ENCODE measurements around the gene SGMS1. TPM values are rescaled to one million over a fixed set of nuclear protein-coding genes. Genes with fewer than 3 reads are reported as not detected.

Gene SGMS1
- total RNA-seq, 1 donor from 2014 or later: 93.8 TPM

DNA sequence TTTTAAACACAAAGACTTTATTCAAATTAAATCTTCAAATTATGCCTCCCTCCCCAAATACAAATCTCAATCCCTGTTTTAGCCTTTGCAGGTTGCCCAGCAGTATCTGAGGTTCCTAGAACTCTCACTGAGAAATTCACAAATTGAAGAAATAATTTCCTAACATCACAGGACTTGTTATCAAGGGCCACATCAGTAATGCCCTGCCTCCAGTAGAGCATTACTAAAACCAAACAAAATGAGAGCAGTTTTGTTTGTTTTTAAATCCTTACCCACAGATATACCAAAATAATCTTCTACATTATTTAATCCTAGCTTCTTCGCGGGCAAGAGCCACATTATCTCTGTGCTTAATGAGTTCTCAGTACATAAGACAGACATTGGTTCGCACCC, 152.2 kb downstream of the SGMS1 start:
- H3K4me1 ChIP-seq: peaks cover 38% of the 10 kb centered on the region
- H3K27ac ChIP-seq: no peak overlapping the region
- TF ChIP-seq POLR2A (IDR thresholded peaks at IDR 0.05) (no peak), POLR2AphosphoS5 (IDR thresholded peaks at IDR 0.05; ENCODE audit: insufficient read depth in 1 of 2, low read depth in 1 of 2) (no peak)
- TF ChIP-seq, protein P1, sequence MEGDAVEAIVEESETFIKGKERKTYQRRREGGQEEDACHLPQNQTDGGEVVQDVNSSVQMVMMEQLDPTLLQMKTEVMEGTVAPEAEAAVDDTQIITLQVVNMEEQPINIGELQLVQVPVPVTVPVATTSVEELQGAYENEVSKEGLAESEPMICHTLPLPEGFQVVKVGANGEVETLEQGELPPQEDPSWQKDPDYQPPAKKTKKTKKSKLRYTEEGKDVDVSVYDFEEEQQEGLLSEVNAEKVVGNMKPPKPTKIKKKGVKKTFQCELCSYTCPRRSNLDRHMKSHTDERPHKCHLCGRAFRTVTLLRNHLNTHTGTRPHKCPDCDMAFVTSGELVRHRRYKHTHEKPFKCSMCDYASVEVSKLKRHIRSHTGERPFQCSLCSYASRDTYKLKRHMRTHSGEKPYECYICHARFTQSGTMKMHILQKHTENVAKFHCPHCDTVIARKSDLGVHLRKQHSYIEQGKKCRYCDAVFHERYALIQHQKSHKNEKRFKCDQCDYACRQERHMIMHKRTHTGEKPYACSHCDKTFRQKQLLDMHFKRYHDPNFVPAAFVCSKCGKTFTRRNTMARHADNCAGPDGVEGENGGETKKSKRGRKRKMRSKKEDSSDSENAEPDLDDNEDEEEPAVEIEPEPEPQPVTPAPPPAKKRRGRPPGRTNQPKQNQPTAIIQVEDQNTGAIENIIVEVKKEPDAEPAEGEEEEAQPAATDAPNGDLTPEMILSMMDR (IDR thresholded peaks at IDR 0.05): no peak
- intact Hi-C loops (cut with DNase I): no loop called here
- no peaks in the 10 kb centered on the region for H3K27me3 ChIP-seq
- no peak for DNase-seq (ENCODE audit: extremely low spot score in 2 of 2)
- no peak overlapping the region for H3K4me3 ChIP-seq
- H3K9me3 ChIP-seq: no peaks in the 10 kb centered on the region
- no peaks in the 10 kb centered on the region for H3K36me3 ChIP-seq

DNA sequence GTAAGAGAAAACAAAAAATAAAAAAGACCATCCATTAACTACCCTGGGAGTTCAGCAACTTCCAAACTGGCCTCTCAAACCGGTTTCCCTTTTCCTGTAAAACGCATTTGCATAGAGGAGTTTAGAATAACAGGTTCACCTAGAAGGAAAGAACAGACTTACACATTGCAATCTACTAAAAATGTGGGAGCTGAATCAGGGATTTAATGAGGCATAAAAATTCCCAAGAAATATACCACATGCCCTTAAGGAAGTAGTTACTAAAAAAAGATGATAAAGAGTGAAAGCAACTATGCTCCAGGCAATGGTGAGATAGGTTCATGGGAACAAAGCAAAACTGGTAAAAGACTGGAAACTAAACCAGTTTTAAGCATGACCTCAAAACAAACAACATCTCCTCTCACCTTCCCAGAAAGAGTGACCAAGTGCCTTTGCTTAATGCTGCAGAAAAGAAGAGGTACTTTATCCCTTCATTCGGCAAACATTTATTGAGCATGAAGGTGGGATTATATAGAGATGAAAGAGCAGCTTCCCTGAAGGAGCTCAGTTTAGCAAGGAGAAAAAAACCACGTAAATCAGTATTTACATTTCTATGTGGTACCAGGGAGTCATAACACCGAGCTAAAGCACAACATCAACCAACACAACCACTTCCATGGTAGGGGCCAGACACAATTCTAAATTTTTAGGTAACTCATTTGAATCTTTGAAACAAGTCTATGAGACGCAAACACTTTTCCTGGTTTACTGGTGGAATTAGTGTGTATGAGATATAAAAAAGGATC, 152.8 kb downstream of the SGMS1 start:
- H3K9me3 ChIP-seq: no peaks in the 10 kb centered on the region
- no peaks in the 10 kb centered on the region for H3K36me3 ChIP-seq
- TF ChIP-seq, protein P1 (IDR thresholded peaks at IDR 0.05): no peak
- TF ChIP-seq POLR2AphosphoS5 (IDR thresholded peaks at IDR 0.05; ENCODE audit: insufficient read depth in 1 of 2, low read depth in 1 of 2) (no peak), POLR2A (IDR thresholded peaks at IDR 0.05) (no peak)
- H3K4me3 ChIP-seq: no peak overlapping the region
- peak overlapping the region; percentile 13 for H3K27ac ChIP-seq
- peaks cover 38% of the 10 kb centered on the region for H3K4me1 ChIP-seq
- no peaks in the 10 kb centered on the region for H3K27me3 ChIP-seq
- DNase-seq (ENCODE audit: extremely low spot score in 2 of 2): no peak
- intact Hi-C loops (cut with DNase I): no loop called here

DNA sequence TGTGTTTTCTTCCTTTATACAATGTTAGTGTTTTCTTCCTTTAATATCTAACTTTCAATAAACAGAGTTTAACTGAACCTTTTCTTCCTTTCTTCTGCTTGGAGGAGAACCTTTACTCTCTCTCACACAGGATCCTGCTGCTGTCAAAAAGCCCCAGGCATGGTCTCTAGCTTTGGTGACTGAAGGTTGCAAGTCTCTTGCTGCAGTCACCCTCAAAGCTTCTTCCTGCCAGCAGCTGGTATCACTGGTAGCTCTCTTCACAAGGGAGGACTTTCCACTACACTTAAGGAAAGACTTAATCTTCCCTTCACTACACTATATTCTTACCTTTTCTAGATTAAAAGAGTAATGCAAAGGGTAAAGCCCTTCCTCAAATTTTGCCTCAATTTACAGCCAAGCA, 153.4 kb downstream of the SGMS1 start:
- Histone ChIP-seq H3K27ac (peak overlapping the region; percentile 13), H3K27me3 (no peaks in the 10 kb centered on the region), H3K4me1 (peaks cover 38% of the 10 kb centered on the region), H3K36me3 (no peaks in the 10 kb centered on the region), H3K9me3 (no peaks in the 10 kb centered on the region), H3K4me3 (no peak overlapping the region)
- TF ChIP-seq POLR2A (IDR thresholded peaks at IDR 0.05) (no peak), POLR2AphosphoS5 (IDR thresholded peaks at IDR 0.05; ENCODE audit: insufficient read depth in 1 of 2, low read depth in 1 of 2) (no peak)
- TF ChIP-seq, protein P1 (IDR thresholded peaks at IDR 0.05): no peak
- intact Hi-C loops (cut with DNase I): no loop called here
- no peak for DNase-seq (ENCODE audit: extremely low spot score in 2 of 2)

DNA sequence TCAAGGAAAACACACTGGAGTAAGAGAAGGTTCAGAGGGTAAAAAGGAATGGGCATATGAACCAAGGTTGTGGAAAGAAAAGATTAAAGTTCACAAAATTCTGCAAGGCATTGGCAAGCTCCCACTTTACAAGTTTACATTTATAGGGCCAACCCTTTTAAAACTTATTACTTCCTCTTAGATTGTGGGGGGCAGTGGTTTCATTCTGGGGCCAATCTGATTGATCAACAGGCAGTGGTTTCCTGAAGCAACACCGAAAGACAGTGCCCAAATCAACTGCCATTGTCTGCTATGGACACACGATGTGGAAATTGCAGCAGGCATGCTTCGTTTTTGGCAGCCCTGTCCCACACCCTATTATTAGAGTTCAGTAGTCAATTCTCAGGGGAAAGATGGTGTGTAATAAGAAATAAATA, 154.0 kb downstream of the SGMS1 start:
- Histone ChIP-seq H3K36me3 (no peaks in the 10 kb centered on the region), H3K4me1 (peaks cover 38% of the 10 kb centered on the region), H3K27me3 (no peaks in the 10 kb centered on the region), H3K27ac (no peak overlapping the region), H3K9me3 (no peaks in the 10 kb centered on the region), H3K4me3 (no peak overlapping the region)
- DNase-seq (ENCODE audit: extremely low spot score in 2 of 2): no peak
- TF ChIP-seq POLR2AphosphoS5 (IDR thresholded peaks at IDR 0.05; ENCODE audit: insufficient read depth in 1 of 2, low read depth in 1 of 2) (no peak), POLR2A (IDR thresholded peaks at IDR 0.05) (no peak)
- TF ChIP-seq, protein P1 (IDR thresholded peaks at IDR 0.05): no peak
- intact Hi-C loops (cut with DNase I): no loop called here

DNA sequence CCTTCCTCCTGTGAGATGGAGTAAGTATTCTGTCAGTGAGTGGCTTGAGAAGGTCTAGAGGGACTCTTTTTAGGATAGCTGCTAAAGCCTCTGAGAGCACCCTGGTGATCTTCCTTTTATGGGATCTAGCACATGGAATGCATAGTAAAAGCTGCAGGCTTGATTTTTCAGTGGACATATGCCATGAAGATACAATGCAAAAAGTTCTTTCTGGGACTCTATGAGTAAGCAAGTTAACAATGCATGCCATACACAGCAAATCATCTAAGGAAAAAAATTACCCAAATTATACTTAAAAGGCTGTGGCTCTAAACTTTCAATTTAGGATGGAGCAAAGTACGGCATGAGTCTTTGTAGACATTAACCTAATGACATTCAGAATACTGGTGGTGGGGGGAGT, 154.5 kb downstream of the SGMS1 start:
- intact Hi-C loops (cut with DNase I): no loop called here
- no peak overlapping the region for H3K4me3 ChIP-seq
- H3K27me3 ChIP-seq: no peaks in the 10 kb centered on the region
- H3K36me3 ChIP-seq: no peaks in the 10 kb centered on the region
- H3K9me3 ChIP-seq: no peaks in the 10 kb centered on the region
- TF ChIP-seq POLR2AphosphoS5 (IDR thresholded peaks at IDR 0.05; ENCODE audit: insufficient read depth in 1 of 2, low read depth in 1 of 2) (no peak), POLR2A (IDR thresholded peaks at IDR 0.05) (no peak)
- TF ChIP-seq, protein P1 (IDR thresholded peaks at IDR 0.05): no peak
- peaks cover 38% of the 10 kb centered on the region for H3K4me1 ChIP-seq
- H3K27ac ChIP-seq: no peak overlapping the region
- no peak for DNase-seq (ENCODE audit: extremely low spot score in 2 of 2)

Measured in vagina (tissue), 2 donors.